Measurements from ENCODE around the gene ROR1.

The ROR1 gene

GRCh38 chr1:64163970-64164369 is 390.2 kb downstream of the ROR1 start:
- H4K20me1 ChIP-seq (ENCODE audit: insufficient read depth, low read length), result no peaks in the 10 kb centered on the region
- H3K4me2 ChIP-seq (ENCODE audit: low read depth, low read length), result no peak overlapping the region
- no peaks in the 10 kb centered on the region for H3K27me3 ChIP-seq (replicated peaks; ENCODE audit: insufficient read depth, low read length)
- H3K4me1 ChIP-seq (ENCODE audit: low read length), result no peaks in the 10 kb centered on the region
- no peak overlapping the region for H3K9ac ChIP-seq (ENCODE audit: low read length)
- H3K79me2 ChIP-seq (ENCODE audit: low read length), result no peaks in the 10 kb centered on the region
- H3K9me3 ChIP-seq (replicated peaks; ENCODE audit: insufficient read depth, low read length), result no peaks in the 10 kb centered on the region
- no peaks in the 10 kb centered on the region for H3F3A ChIP-seq (ENCODE audit: insufficient read depth, low read length)
- TF ChIP-seq EZH2 (optimal IDR thresholded peaks at IDR 0.05; ENCODE audit: low read depth, low read length) (no peak), EZH2phosphoT487 (IDR thresholded peaks at IDR 0.05; ENCODE audit: low read length) (no peak), CTCF (IDR thresholded peaks at IDR 0.05; ENCODE audit: low read length) (peak; percentile 29)
- no peak for DNase-seq
- no peak overlapping the region for H3K27ac ChIP-seq (ENCODE audit: low read length)
- H2AFZ ChIP-seq (ENCODE audit: low read length), result no peak overlapping the region
- H3K36me3 ChIP-seq (replicated peaks; ENCODE audit: insufficient read depth, low read length), result no peaks in the 10 kb centered on the region
- H3K9me2 ChIP-seq (replicated peaks; ENCODE audit: insufficient read depth, low read length), result no peaks in the 10 kb centered on the region
- H3K4me3 ChIP-seq (ENCODE audit: low read length), result no peak overlapping the region

GRCh38 chr1:64166629-64167028 is 392.8 kb downstream of the ROR1 start:
- Histone ChIP-seq H2AFZ (ENCODE audit: low read length) (no peak overlapping the region), H3K9me3 (replicated peaks; ENCODE audit: insufficient read depth, low read length) (no peaks in the 10 kb centered on the region), H3K27me3 (replicated peaks; ENCODE audit: insufficient read depth, low read length) (no peaks in the 10 kb centered on the region), H3K4me2 (ENCODE audit: low read depth, low read length) (no peak overlapping the region), H3K27ac (ENCODE audit: low read length) (no peak overlapping the region), H3K4me1 (ENCODE audit: low read length) (peaks cover 5% of the 10 kb centered on the region), H3K9ac (ENCODE audit: low read length) (no peak overlapping the region), H3F3A (ENCODE audit: insufficient read depth, low read length) (peaks cover 3% of the 10 kb centered on the region), H3K36me3 (replicated peaks; ENCODE audit: insufficient read depth, low read length) (no peaks in the 10 kb centered on the region), H3K4me3 (ENCODE audit: low read length) (no peak overlapping the region), H4K20me1 (ENCODE audit: insufficient read depth, low read length) (no peaks in the 10 kb centered on the region), H3K9me2 (replicated peaks; ENCODE audit: insufficient read depth, low read length) (no peaks in the 10 kb centered on the region), H3K79me2 (ENCODE audit: low read length) (no peaks in the 10 kb centered on the region)
- TF ChIP-seq EZH2 (optimal IDR thresholded peaks at IDR 0.05; ENCODE audit: low read depth, low read length) (no peak), CTCF (IDR thresholded peaks at IDR 0.05; ENCODE audit: low read length) (no peak), EZH2phosphoT487 (IDR thresholded peaks at IDR 0.05; ENCODE audit: low read length) (no peak)
- no peak for DNase-seq

- no peak for TF ChIP-seq EZH2 (optimal IDR thresholded peaks at IDR 0.05; ENCODE audit: low read depth, low read length)
- TF ChIP-seq EZH2phosphoT487 (IDR thresholded peaks at IDR 0.05; ENCODE audit: low read length), result no peak
- no peak for TF ChIP-seq CTCF (IDR thresholded peaks at IDR 0.05; ENCODE audit: low read length)
- no peak overlapping the region for H2AFZ ChIP-seq (ENCODE audit: low read length)
- no peak overlapping the region for H3K4me3 ChIP-seq (ENCODE audit: low read length)
- no peak for DNase-seq
- H3F3A ChIP-seq (ENCODE audit: insufficient read depth, low read length), result peaks cover 8% of the 10 kb centered on the region
- no peak overlapping the region for H3K27ac ChIP-seq (ENCODE audit: low read length)
- no peaks in the 10 kb centered on the region for H3K9me3 ChIP-seq (replicated peaks; ENCODE audit: insufficient read depth, low read length)
- H3K27me3 ChIP-seq (replicated peaks; ENCODE audit: insufficient read depth, low read length), result no peaks in the 10 kb centered on the region
- no peaks in the 10 kb centered on the region for H3K9me2 ChIP-seq (replicated peaks; ENCODE audit: insufficient read depth, low read length)
- H3K4me1 ChIP-seq (ENCODE audit: low read length), result peaks cover 10% of the 10 kb centered on the region
- no peaks in the 10 kb centered on the region for H4K20me1 ChIP-seq (ENCODE audit: insufficient read depth, low read length)
- no peaks in the 10 kb centered on the region for H3K36me3 ChIP-seq (replicated peaks; ENCODE audit: insufficient read depth, low read length)
- H3K9ac ChIP-seq (ENCODE audit: low read length), result no peak overlapping the region
- H3K4me2 ChIP-seq (ENCODE audit: low read depth, low read length), result no peak overlapping the region
- H3K79me2 ChIP-seq (ENCODE audit: low read length), result no peaks in the 10 kb centered on the region
These were observed 393.4 kb downstream of the ROR1 start for GRCh38 chr1:64167176-64167575.
